Coronary artery (tissue), 2 donors: ENCODE data around the gene GPR55.

Experiments used
- DNase-seq: peaks from one replicate; pipeline ENCODE4 v3.0.0-alpha.2; 2017; ENCODE audit warnings: low spot score
- H3K27ac ChIP-seq, 2 donors: fragments of 200-600 bp; sonication (generic); one replicate each; pipeline ENCODE4 v1.5.1; 2016 to 2019
- H3K4me3 ChIP-seq: fragments of 200-600 bp; sonication (generic); 2 replicates; pipeline ENCODE4 v1.5.1; 2016; ENCODE audit warnings: mild to moderate bottlenecking, moderate library complexity
- CTCF ChIP-seq: fragments of 200-600 bp; sonication (generic); IDR thresholded peaks from one replicate; pipeline ENCODE4 v1.5.1; 2019; ENCODE audit warnings: antibody characterized with exemption

GPR55 gene

GRCh38 chr2:230942920-230943896 lies 18.2 kb upstream of the GPR55 start:
- Histone ChIP-seq H3K4me3 (no peak overlapping the region), H3K27ac (no peak overlapping the region)
- peak; percentile 71 for DNase-seq
- no peak for TF ChIP-seq CTCF

GRCh38 chr2:230942371-230942770 lies 17.3 kb upstream of the GPR55 start:
- Histone ChIP-seq H3K4me3 (no peak overlapping the region), H3K27ac (no peak overlapping the region)
- DNase-seq, result peak; percentile 29
- TF ChIP-seq CTCF, result no peak

- DNase-seq, result peak; percentile 45
- Histone ChIP-seq H3K27ac (no peak overlapping the region), H3K4me3 (no peak overlapping the region)
- no peak for TF ChIP-seq CTCF
Observed at GRCh38 chr2:230941202-230942180, 16.4 kb upstream of the GPR55 start.

GRCh38 chr2:230940471-230940815 lies 15.4 kb upstream of the GPR55 start:
- H3K27ac ChIP-seq, result no peak overlapping the region
- H3K4me3 ChIP-seq, result no peak overlapping the region
- no peak for TF ChIP-seq CTCF
- peak; percentile 17 for DNase-seq

GRCh38 chr2:230939691-230940470 lies 14.8 kb upstream of the GPR55 start:
- Histone ChIP-seq H3K27ac (no peak overlapping the region), H3K4me3 (no peak overlapping the region)
- no peak for TF ChIP-seq CTCF
- DNase-seq, result peak; percentile 65

- no peak for TF ChIP-seq CTCF
- no peak overlapping the region for H3K27ac ChIP-seq
- H3K4me3 ChIP-seq, result no peak overlapping the region
- DNase-seq, result peak; percentile 33
Observed at GRCh38 chr2:230939066-230939591, 14.1 kb upstream of the GPR55 start.
